KMS-11 (cell line): ENCODE results near the gene PFN4.

Experiments
- H2AFZ ChIP-seq: fragments of 200-600 bp; sonication (generic); 2 replicates; pipeline ENCODE4 v1.6.1; 2016; ENCODE audit warnings: antibody characterized with exemption, mixed run types, low read depth
- H3K27ac ChIP-seq: fragments of 200-600 bp; sonication (generic); 2 replicates; pipeline ENCODE4 v1.6.1; 2016; ENCODE audit warnings: mild to moderate bottlenecking, mixed run types
- H3K27me3 ChIP-seq: fragments of 200-600 bp; sonication (generic); 2 replicates; pipeline ENCODE4 v1.6.1; 2017; ENCODE audit warnings: mild to moderate bottlenecking, low read depth, mixed run types, moderate library complexity; ENCODE audit not compliant: insufficient read depth
- H3K36me3 ChIP-seq: fragments of 200-600 bp; sonication (generic); 2 replicates; pipeline ENCODE4 v1.6.1; 2017; ENCODE audit warnings: mild to moderate bottlenecking, mixed run types; ENCODE audit not compliant: insufficient read depth
- H3K4me1 ChIP-seq: fragments of 200-600 bp; sonication (generic); 2 replicates; pipeline ENCODE4 v1.6.1; 2016; ENCODE audit warnings: mild to moderate bottlenecking, low read depth, mixed run types; ENCODE audit not compliant: poor library complexity, severe bottlenecking
- H3K4me2 ChIP-seq: fragments of 200-600 bp; sonication (generic); 2 replicates; pipeline ENCODE4 v1.7.0; 2016; ENCODE audit warnings: mild to moderate bottlenecking, mixed run types
- H3K4me3 ChIP-seq: fragments of 200-600 bp; sonication (generic); IDR thresholded peaks from 2 replicates; pipeline ENCODE4 v1.6.1; 2017; ENCODE audit warnings: low read depth, low read length, mixed read lengths; ENCODE audit not compliant: insufficient read depth
- H3K79me2 ChIP-seq: fragments of 200-600 bp; sonication (generic); 2 replicates; pipeline ENCODE4 v1.6.1; 2016; ENCODE audit warnings: low read depth, mixed run types; ENCODE audit not compliant: insufficient read depth
- H3K9ac ChIP-seq: fragments of 200-600 bp; sonication (generic); 2 replicates; pipeline ENCODE4 v1.6.1; 2016; ENCODE audit warnings: mild to moderate bottlenecking, mixed run types
- H4K20me1 ChIP-seq: fragments of 200-600 bp; sonication (generic); 2 replicates; pipeline ENCODE4 v1.6.1; 2016; ENCODE audit warnings: mild to moderate bottlenecking, mixed run types; ENCODE audit not compliant: insufficient read depth
- TF ChIP-seq, protein P1 (sequence below): fragments of 200-600 bp; sonication (generic); conservative IDR thresholded peaks from 2 replicates; pipeline ENCODE4 v1.6.1; 2017; ENCODE audit warnings: low read depth, mild to moderate bottlenecking, antibody characterized with exemption, low read length, moderate library complexity, mixed read lengths

The PFN4 gene

DNA sequence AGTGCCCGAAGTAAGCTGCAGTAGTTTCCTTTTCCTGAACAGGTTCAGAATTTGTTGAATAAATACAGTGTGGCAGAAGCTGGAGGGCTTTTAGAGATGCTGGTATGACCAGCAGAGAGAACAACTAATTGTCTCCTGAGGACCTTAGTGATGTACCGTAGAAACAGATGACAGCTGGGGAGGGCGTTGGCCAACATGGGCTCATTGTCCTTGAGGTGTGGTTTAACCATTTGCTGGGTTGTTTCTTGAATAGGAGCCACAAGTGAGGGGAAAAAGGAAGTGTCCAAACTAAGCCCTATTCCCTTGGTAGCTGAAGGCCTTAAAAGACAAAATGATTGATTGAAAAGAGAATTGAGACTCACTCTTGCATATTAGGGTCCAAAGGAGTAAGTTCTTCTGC lies 40.1 kb upstream of the PFN4 start:
- H4K20me1 ChIP-seq, result no peaks in the 10 kb centered on the region
- H3K27ac ChIP-seq, result no peak overlapping the region
- no peaks in the 10 kb centered on the region for H3K79me2 ChIP-seq
- no peak overlapping the region for H3K9ac ChIP-seq
- TF ChIP-seq, protein P1, sequence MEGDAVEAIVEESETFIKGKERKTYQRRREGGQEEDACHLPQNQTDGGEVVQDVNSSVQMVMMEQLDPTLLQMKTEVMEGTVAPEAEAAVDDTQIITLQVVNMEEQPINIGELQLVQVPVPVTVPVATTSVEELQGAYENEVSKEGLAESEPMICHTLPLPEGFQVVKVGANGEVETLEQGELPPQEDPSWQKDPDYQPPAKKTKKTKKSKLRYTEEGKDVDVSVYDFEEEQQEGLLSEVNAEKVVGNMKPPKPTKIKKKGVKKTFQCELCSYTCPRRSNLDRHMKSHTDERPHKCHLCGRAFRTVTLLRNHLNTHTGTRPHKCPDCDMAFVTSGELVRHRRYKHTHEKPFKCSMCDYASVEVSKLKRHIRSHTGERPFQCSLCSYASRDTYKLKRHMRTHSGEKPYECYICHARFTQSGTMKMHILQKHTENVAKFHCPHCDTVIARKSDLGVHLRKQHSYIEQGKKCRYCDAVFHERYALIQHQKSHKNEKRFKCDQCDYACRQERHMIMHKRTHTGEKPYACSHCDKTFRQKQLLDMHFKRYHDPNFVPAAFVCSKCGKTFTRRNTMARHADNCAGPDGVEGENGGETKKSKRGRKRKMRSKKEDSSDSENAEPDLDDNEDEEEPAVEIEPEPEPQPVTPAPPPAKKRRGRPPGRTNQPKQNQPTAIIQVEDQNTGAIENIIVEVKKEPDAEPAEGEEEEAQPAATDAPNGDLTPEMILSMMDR, result no peak
- H3K36me3 ChIP-seq, result no peaks in the 10 kb centered on the region
- H2AFZ ChIP-seq, result no peak overlapping the region
- H3K4me3 ChIP-seq, result no peak overlapping the region
- no peaks in the 10 kb centered on the region for H3K4me1 ChIP-seq
- no peaks in the 10 kb centered on the region for H3K27me3 ChIP-seq
- no peak overlapping the region for H3K4me2 ChIP-seq

DNA sequence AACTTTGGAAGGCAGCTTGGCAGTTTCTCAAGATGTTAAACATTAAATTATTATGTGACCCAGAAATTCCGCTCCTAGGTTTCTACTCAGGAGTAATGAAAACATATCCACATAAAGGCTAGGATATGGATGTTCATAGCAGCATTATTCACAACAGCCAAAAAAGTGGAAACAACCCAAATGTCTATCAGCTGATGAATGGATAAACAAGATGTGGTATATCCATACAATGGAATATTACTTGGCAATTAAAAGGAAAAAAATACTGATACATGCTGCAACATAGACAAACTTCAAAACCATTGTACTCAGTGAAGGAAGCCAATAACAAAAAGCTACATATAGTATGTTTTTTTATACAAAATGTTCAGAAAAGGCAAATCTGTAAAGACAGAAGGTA lies 39.4 kb upstream of the PFN4 start:
- no peak overlapping the region for H2AFZ ChIP-seq
- no peaks in the 10 kb centered on the region for H3K4me1 ChIP-seq
- no peaks in the 10 kb centered on the region for H3K36me3 ChIP-seq
- no peak overlapping the region for H3K9ac ChIP-seq
- H3K79me2 ChIP-seq, result no peaks in the 10 kb centered on the region
- TF ChIP-seq, protein P1, result no peak
- no peak overlapping the region for H3K4me2 ChIP-seq
- no peaks in the 10 kb centered on the region for H4K20me1 ChIP-seq
- H3K27me3 ChIP-seq, result no peaks in the 10 kb centered on the region
- H3K4me3 ChIP-seq, result no peak overlapping the region
- no peak overlapping the region for H3K27ac ChIP-seq

DNA sequence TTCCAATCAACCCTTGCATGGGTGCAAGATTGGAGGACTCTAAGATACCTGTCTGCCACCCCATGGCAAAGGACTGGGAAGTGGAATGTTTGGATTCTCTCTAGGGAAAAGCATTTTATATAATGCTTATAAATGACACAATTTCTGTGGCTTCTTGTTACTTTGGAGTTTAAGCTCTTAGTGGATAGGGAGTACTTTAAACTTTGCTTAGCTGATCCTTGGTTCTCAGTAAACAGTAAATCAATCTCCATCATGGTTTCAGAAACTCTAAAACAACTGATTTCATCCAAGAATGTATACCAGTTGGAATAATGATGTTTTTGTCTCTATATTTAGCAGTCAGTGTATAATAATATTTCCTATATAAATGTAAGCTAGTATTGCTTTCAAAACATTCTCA lies 37.6 kb upstream of the PFN4 start:
- Histone ChIP-seq H3K27me3 (no peaks in the 10 kb centered on the region), H3K4me2 (no peak overlapping the region), H4K20me1 (no peaks in the 10 kb centered on the region), H3K79me2 (no peaks in the 10 kb centered on the region), H3K9ac (no peak overlapping the region), H3K36me3 (no peaks in the 10 kb centered on the region), H2AFZ (no peak overlapping the region), H3K4me1 (no peaks in the 10 kb centered on the region), H3K27ac (no peak overlapping the region), H3K4me3 (no peak overlapping the region)
- TF ChIP-seq, protein P1, result no peak

DNA sequence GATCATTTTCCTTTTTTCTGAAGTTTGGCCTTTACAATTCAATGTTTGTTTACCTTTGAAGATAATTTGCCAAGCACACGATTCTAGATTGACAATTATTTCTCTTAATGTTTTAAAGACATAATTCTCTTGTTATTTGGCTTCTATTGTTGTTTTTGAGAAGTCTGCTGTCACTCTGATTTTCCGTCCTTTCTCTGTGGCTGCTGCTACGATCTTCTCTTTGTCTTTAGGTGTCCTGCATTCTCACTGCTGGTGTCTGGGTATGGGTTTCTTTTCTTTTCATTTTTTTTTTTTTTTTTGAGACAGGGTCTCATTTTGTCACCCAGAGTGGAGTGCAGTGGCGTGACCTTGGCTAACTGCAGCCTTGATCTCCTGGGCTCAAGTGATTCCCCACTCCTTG lies 36.6 kb upstream of the PFN4 start:
- Histone ChIP-seq H2AFZ (no peak overlapping the region), H3K36me3 (no peaks in the 10 kb centered on the region), H3K4me2 (no peak overlapping the region), H3K79me2 (no peaks in the 10 kb centered on the region), H4K20me1 (no peaks in the 10 kb centered on the region), H3K9ac (no peak overlapping the region), H3K4me3 (no peak overlapping the region), H3K27ac (no peak overlapping the region), H3K4me1 (no peaks in the 10 kb centered on the region), H3K27me3 (no peaks in the 10 kb centered on the region)
- TF ChIP-seq, protein P1, result no peak

DNA sequence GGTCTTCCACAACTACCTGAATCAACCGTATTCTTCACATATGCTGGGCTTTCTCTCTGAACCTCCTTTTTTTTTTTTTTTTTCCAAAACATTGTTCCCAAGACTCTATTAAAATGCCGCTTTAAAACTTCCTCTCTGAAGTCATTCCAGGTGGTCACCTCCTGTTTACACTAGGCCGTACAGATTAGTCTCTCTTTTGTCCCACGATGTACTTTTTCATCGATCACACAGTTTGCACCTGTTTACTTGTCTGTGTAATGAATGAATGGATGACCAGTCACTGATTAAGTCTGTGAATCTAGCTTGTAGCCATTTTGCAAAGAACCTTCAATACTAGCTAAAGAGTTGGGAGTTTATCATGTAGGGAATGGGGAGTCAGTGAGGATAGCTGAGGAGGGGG lies 35.0 kb upstream of the PFN4 start:
- H3K36me3 ChIP-seq, result no peaks in the 10 kb centered on the region

More for the DNA sequence above, 35.0 kb upstream of the PFN4 start:
- H3K79me2 ChIP-seq, result no peaks in the 10 kb centered on the region
- no peak overlapping the region for H3K9ac ChIP-seq
- TF ChIP-seq, protein P1, result no peak
- no peaks in the 10 kb centered on the region for H3K27me3 ChIP-seq
- no peaks in the 10 kb centered on the region for H3K4me1 ChIP-seq
- no peaks in the 10 kb centered on the region for H4K20me1 ChIP-seq
- H3K27ac ChIP-seq, result no peak overlapping the region
- no peak overlapping the region for H3K4me3 ChIP-seq
- H3K4me2 ChIP-seq, result no peak overlapping the region
- H2AFZ ChIP-seq, result no peak overlapping the region
